ENCODE measurements around the gene CCIN. TPM values are rescaled to one million over a fixed set of nuclear protein-coding genes. Genes with fewer than 3 reads are reported as not detected.

The CCIN gene
- total RNA-seq, 1 experiment from 2014 or later: 0.13 TPM

DNA sequence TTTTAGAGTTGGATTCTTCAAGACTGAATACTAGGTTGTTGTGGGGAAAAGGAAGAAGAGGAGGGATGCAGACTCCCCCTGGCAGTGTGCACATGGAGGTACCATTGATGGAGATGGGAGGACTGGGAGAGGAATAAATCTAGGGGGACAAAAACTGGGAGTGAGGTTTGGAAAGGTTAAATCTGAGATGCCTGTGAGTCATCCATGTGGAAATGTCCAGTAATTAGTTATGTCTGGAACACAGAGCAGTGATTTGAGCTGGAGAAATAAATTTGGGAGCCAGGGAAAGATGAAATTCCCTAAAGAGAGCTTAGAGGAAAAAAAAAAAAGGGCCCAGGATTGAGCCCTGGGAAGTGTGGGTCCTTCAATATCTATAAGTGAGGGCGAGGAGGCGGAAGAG is 8.0 kb upstream of the CCIN start:
- Histone ChIP-seq H3K27me3 (ENCODE audit: control insufficient read depth, insufficient read depth, low read length) (no peaks in the 10 kb centered on the region), H3K36me3 (ENCODE audit: control insufficient read depth, insufficient read depth, low read length) (no peaks in the 10 kb centered on the region), H3K4me1 (ENCODE audit: control insufficient read depth, insufficient read depth, low read length) (peaks cover 10% of the 10 kb centered on the region; the same call in 1 of the 2 replicates), H3K27ac (ENCODE audit: low read length) (no peak overlapping the region), H3K4me3 (ENCODE audit: low read depth in 2 of 2, low read length in 2 of 2) (no peak overlapping the region), H3K9me3 (ENCODE audit: control insufficient read depth, insufficient read depth, low read depth, low read length) (no peaks in the 10 kb centered on the region; the same call in 1 of the 2 replicates)
- TF ChIP-seq SIN3A (IDR thresholded peaks at IDR 0.05; ENCODE audit: borderline replicate concordance, insufficient read depth, low read depth, low read length) (no peak), POLR2AphosphoS5 (IDR thresholded peaks at IDR 0.05; ENCODE audit: low read depth, low read length) (no peak), TCF7L2 (IDR thresholded peaks at IDR 0.05; ENCODE audit: low read depth, low read length) (no peak)
- TF ChIP-seq, protein P1, sequence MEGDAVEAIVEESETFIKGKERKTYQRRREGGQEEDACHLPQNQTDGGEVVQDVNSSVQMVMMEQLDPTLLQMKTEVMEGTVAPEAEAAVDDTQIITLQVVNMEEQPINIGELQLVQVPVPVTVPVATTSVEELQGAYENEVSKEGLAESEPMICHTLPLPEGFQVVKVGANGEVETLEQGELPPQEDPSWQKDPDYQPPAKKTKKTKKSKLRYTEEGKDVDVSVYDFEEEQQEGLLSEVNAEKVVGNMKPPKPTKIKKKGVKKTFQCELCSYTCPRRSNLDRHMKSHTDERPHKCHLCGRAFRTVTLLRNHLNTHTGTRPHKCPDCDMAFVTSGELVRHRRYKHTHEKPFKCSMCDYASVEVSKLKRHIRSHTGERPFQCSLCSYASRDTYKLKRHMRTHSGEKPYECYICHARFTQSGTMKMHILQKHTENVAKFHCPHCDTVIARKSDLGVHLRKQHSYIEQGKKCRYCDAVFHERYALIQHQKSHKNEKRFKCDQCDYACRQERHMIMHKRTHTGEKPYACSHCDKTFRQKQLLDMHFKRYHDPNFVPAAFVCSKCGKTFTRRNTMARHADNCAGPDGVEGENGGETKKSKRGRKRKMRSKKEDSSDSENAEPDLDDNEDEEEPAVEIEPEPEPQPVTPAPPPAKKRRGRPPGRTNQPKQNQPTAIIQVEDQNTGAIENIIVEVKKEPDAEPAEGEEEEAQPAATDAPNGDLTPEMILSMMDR (IDR thresholded peaks at IDR 0.05): no peak
- TF ChIP-seq, protein P2, sequence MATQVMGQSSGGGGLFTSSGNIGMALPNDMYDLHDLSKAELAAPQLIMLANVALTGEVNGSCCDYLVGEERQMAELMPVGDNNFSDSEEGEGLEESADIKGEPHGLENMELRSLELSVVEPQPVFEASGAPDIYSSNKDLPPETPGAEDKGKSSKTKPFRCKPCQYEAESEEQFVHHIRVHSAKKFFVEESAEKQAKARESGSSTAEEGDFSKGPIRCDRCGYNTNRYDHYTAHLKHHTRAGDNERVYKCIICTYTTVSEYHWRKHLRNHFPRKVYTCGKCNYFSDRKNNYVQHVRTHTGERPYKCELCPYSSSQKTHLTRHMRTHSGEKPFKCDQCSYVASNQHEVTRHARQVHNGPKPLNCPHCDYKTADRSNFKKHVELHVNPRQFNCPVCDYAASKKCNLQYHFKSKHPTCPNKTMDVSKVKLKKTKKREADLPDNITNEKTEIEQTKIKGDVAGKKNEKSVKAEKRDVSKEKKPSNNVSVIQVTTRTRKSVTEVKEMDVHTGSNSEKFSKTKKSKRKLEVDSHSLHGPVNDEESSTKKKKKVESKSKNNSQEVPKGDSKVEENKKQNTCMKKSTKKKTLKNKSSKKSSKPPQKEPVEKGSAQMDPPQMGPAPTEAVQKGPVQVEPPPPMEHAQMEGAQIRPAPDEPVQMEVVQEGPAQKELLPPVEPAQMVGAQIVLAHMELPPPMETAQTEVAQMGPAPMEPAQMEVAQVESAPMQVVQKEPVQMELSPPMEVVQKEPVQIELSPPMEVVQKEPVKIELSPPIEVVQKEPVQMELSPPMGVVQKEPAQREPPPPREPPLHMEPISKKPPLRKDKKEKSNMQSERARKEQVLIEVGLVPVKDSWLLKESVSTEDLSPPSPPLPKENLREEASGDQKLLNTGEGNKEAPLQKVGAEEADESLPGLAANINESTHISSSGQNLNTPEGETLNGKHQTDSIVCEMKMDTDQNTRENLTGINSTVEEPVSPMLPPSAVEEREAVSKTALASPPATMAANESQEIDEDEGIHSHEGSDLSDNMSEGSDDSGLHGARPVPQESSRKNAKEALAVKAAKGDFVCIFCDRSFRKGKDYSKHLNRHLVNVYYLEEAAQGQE (IDR thresholded peaks at IDR 0.05; ENCODE audit: insufficient read depth in 1 of 2, low read depth in 2 of 2, low read length in 1 of 2): no peak
- POLR2A ChIA-PET: interaction anchor here (0.6 to 0.8 kb wide), 2 partner anchors 9 to 36 kb away, joined by 3 read pairs; no protein-coding TSS in a partner anchor
- DNase-seq (ENCODE audit: low read depth, low spot score): no peak
- intact Hi-C loops (cut with micrococcal nuclease; ENCODE audit: unreplicated experiment) (no loop called here), in situ Hi-C loops (cut with HindIII; ENCODE audit: low pct_unique_long_range_greater_than_20kb, low sequenced_read_pairs) (no loop called here)
- BruUV-seq (replicated peaks): no TSS peak
- ATAC-seq: no peak
- CTCF ChIA-PET: interaction anchor here (0.6 kb wide), 1 partner anchor 29 kb away, joined by 7 read pairs; no protein-coding TSS in a partner anchor

DNA sequence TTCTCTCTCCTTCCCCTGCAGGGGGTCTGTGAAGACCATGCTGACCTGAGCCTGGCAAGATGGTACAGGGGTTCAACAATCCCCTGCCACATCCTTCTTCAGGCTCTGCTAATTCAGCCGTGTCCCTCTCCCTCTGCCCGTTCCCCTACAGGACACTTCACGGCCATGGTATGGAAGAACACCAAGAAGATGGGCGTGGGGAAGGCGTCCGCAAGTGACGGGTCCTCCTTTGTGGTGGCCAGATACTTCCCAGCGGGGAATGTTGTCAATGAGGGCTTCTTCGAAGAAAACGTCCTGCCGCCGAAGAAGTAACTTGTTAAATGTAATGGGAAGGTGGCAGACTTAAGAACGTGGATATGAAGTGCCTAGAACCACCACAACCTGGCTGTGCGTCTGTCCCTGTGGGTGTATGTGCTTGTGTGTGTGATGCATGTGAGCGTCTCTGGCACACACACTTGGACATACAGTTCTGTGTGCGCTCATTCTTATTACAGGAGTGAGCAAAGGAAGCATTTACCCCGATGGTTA is 6.9 kb upstream of the CCIN start:
- no TSS peak for BruUV-seq (replicated peaks)
- Histone ChIP-seq H3K4me3 (ENCODE audit: low read depth in 2 of 2, low read length in 2 of 2) (no peak overlapping the region), H3K9me3 (ENCODE audit: control insufficient read depth, insufficient read depth, low read depth, low read length) (no peaks in the 10 kb centered on the region), H3K4me1 (ENCODE audit: control insufficient read depth, insufficient read depth, low read length) (peaks cover 11% of the 10 kb centered on the region; the same call in 1 of the 2 replicates), H3K36me3 (ENCODE audit: control insufficient read depth, insufficient read depth, low read length) (no peaks in the 10 kb centered on the region), H3K27me3 (ENCODE audit: control insufficient read depth, insufficient read depth, low read length) (no peaks in the 10 kb centered on the region), H3K27ac (ENCODE audit: low read length) (no peak overlapping the region)
- intact Hi-C loops (cut with micrococcal nuclease; ENCODE audit: unreplicated experiment) (no loop called here), in situ Hi-C loops (cut with HindIII; ENCODE audit: low pct_unique_long_range_greater_than_20kb, low sequenced_read_pairs) (no loop called here)
- no peak for TF ChIP-seq POLR2AphosphoS5 (IDR thresholded peaks at IDR 0.05; ENCODE audit: low read depth, low read length)
- TF ChIP-seq, protein P2 (IDR thresholded peaks at IDR 0.05; ENCODE audit: insufficient read depth in 1 of 2, low read depth in 2 of 2, low read length in 1 of 2): no peak
- TF ChIP-seq, protein P1 (IDR thresholded peaks at IDR 0.05): no peak
- no peak for TF ChIP-seq SIN3A (IDR thresholded peaks at IDR 0.05; ENCODE audit: borderline replicate concordance, insufficient read depth, low read depth, low read length)
- TF ChIP-seq TCF7L2 (IDR thresholded peaks at IDR 0.05; ENCODE audit: low read depth, low read length): no peak
- ChIA-PET POLR2A (no interaction called here), CTCF (no interaction called here)
- DNase-seq (ENCODE audit: low read depth, low spot score) (no peak), ATAC-seq (no peak)

Measured in Panc1 (cell line).